Measurements from ENCODE around the gene RAP1GAP. TPM values are rescaled to one million over a fixed set of nuclear protein-coding genes. Genes with fewer than 3 reads are reported as not detected.
"Not testable (repeated sequence)": the region's sequence is repeated elsewhere in the genome, so short reads cannot be mapped to it uniquely, and the experiment has no call there.

The RAP1GAP gene
- total RNA-seq, 2 donors from 2014 or later = 1.2 to 2.4 TPM

DNA sequence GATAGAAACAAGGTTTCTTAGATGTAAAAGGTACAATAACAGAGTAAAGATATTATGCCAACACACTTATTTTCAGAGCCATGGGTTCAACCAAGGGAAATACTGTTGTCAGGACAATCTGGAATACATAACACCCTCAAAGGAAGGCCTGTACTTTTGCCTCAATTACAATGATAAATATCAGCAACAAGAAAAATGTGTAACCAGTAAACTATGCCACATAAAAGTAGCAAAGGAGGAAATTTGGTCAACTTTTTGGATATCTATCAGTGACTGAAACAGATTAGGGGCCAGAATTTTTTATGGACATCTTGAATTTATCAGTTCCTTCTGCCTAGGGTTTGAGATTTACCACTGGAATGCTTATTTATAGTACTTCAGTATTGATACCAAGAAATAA, 24.6 kb upstream of the RAP1GAP start:
- DNase-seq (no peak), ATAC-seq (replicated peaks in 1 of 2) (no peak)
- Mint-ChIP-seq H3K9me3 (no peaks in the 10 kb centered on the region), H3K27me3 (ENCODE audit: low read depth) (no peaks in the 10 kb centered on the region), H3K4me1 (ENCODE audit: low read depth) (peaks cover 9% of the 10 kb centered on the region), H3K36me3 (ENCODE audit: insufficient read depth in 2 of 2) (peaks cover 4 to 26% of the 10 kb centered on the region in 2 donors), H3K4me3 (no peak overlapping the region), H3K27ac (no peak overlapping the region)

DNA sequence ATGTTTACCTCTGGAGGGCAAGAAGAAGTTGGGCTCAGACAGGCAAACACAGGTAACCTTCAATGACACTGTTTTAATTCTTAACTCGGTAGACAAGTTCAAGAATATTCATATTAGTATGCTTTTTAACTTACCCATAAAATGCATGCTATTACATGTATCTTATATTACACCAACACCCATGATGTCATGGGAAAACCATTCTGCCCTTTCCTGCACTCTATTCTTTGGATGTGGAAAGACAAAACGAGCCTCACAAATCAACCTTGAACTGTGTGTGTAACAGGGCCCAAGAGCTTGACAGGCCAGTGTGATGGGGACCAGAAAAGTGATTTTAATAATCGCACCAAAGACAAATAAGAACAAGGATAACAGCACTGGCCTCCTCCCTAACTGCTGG, 22.6 kb upstream of the RAP1GAP start:
- no peak for ATAC-seq (replicated peaks in 1 of 2)
- H3K36me3 Mint-ChIP-seq (ENCODE audit: insufficient read depth in 2 of 2) = peaks cover 7 to 35% of the 10 kb centered on the region in 2 donors
- no peak for DNase-seq
- H3K4me1 Mint-ChIP-seq (ENCODE audit: low read depth) = no peaks in the 10 kb centered on the region
- H3K27me3 Mint-ChIP-seq (ENCODE audit: low read depth) = no peaks in the 10 kb centered on the region
- H3K4me3 Mint-ChIP-seq = no peak overlapping the region
- no peak overlapping the region for H3K27ac Mint-ChIP-seq
- no peaks in the 10 kb centered on the region for H3K9me3 Mint-ChIP-seq

DNA sequence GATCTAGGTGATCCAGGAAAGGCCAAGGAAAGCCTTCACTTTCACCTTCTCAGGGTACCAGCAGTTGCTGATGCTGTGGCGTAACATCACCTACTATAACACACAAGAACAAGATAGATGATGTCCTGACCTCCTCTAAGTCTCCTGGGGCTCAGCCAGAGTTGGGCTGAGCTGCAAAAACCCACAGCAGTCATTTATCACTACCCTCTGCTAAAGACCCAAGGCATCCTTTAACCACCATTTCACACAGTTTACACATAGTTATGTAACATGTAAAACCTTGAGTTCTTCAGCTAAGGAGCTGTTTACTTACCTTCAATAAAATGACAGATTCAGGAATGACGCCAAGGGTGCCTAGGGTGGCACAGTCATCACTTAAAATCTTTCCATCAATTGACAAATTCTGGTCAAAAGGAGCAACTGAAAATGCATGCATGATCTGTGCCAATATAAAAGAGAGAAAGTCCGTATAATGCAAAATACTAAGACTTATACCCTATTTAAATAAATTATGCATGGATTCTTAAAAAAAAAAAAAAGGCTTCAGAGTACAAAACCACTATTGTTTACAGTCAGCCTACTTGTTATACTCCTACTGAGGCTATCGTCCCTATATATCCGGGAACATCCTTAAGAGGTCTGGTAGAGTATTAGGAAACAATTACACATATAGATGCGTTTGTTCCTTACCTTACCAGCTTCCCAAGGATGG, 20.7 kb upstream of the RAP1GAP start:
- H3K36me3 Mint-ChIP-seq (ENCODE audit: insufficient read depth in 2 of 2) = peaks cover 11 to 36% of the 10 kb centered on the region in 2 donors

DNA sequence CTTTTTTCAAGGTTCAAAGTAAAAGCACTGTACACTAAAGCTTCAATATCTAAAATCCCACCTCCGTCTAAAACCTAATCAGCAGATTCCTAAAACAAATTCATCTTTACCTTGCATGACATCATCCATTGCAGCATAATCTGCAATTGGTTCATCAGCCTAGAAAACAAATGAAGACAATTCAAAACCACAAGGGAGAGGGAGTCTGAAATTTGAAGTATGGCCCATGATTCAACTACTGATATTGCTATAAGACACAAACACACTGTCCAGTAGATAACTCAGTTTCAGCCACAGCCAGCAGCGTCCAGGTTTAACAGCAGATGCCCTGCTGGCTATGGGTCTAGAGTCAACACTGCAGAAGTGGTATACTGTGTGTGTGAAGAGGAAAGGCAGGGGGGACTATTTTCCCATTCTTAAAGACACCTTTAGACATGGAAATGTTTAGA, 17.9 kb upstream of the RAP1GAP start:
- Mint-ChIP-seq H3K36me3 (ENCODE audit: insufficient read depth in 2 of 2) (peaks cover 12 to 30% of the 10 kb centered on the region in 2 donors), H3K27ac (peak overlapping the region; percentile 72), H3K4me3 (no peak overlapping the region), H3K9me3 (no peaks in the 10 kb centered on the region), H3K27me3 (ENCODE audit: low read depth) (no peaks in the 10 kb centered on the region), H3K4me1 (ENCODE audit: low read depth) (no peaks in the 10 kb centered on the region)
- DNase-seq (no peak), ATAC-seq (replicated peaks in 1 of 2) (no peak)

More for the DNA sequence above, 20.7 kb upstream of the RAP1GAP start:
- Mint-ChIP-seq H3K4me3 (no peak overlapping the region), H3K9me3 (no peaks in the 10 kb centered on the region), H3K27ac (no peak overlapping the region), H3K27me3 (ENCODE audit: low read depth) (no peaks in the 10 kb centered on the region), H3K4me1 (ENCODE audit: low read depth) (no peaks in the 10 kb centered on the region)
- ATAC-seq (replicated peaks in 1 of 2) (no peak), DNase-seq (no peak)

DNA sequence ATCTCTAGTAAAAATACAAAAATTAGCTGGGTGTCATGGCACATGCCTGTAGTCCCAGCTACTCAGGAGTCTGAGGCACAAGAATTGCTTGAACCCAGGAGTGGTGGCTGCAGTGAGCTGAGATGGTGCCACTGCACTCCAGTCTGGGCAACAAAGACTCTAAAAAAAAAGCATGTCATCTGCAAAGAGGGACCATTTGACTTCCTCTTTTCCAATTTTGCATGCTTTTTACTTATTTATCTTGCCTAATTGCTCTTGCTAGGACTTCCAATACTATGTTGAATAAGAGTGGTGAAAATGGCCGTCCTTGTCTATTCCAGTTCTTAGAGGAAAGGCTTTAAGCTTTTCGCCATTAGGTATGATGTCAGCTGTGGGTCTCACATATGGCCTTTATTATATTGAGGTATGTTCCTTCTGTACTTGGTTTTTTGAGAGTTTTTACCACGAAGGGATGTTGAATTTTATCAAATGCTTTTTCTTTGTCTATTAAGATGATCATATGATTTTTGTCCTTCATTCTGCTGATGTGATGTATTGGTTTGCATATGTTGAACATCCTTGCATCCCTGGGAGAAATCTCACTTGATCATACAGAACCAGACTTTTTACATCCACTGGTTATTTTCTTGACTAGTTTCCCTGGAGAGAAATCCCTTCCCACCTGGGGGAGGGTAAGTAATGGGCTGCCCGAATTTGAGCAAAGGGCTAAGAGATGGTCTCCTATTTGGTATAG, 17.0 kb upstream of the RAP1GAP start:
- Mint-ChIP-seq H3K9me3 (no peaks in the 10 kb centered on the region), H3K4me1 (ENCODE audit: low read depth) (no peaks in the 10 kb centered on the region), H3K36me3 (ENCODE audit: insufficient read depth in 2 of 2) (peaks cover 16 to 27% of the 10 kb centered on the region in 2 donors), H3K4me3 (no peak overlapping the region), H3K27me3 (ENCODE audit: low read depth) (no peaks in the 10 kb centered on the region), H3K27ac (peak overlapping the region; percentile 62)
- no peak for DNase-seq
- ATAC-seq (replicated peaks in 1 of 2) = no peak

DNA sequence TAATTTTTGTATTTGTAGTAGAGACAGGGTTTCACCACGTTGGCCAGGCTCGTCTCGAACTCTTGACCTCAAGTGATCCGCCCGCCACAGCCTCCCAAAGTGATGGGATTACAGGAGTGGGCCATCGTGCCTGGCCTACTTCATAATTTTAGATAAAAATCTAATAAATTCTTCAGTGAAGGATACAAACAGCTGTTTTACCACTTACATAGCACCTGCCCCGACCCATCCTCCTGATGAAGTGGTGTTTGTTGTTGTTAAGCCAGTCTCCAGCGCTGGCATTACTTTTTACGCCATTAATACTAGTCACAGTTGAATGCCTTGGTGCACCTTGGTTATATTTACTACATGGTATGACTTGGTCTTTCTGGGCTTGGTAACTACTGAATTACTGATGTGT, 12.3 kb upstream of the RAP1GAP start:
- Mint-ChIP-seq H3K9me3 (no peaks in the 10 kb centered on the region), H3K27me3 (ENCODE audit: low read depth) (no peaks in the 10 kb centered on the region), H3K27ac (no peak overlapping the region), H3K4me3 (no peak overlapping the region), H3K36me3 (ENCODE audit: insufficient read depth in 2 of 2) (peaks cover 12 to 18% of the 10 kb centered on the region in 2 donors), H3K4me1 (ENCODE audit: low read depth) (no peaks in the 10 kb centered on the region)
- ATAC-seq (replicated peaks in 1 of 2) (no peak), DNase-seq (no peak)

DNA sequence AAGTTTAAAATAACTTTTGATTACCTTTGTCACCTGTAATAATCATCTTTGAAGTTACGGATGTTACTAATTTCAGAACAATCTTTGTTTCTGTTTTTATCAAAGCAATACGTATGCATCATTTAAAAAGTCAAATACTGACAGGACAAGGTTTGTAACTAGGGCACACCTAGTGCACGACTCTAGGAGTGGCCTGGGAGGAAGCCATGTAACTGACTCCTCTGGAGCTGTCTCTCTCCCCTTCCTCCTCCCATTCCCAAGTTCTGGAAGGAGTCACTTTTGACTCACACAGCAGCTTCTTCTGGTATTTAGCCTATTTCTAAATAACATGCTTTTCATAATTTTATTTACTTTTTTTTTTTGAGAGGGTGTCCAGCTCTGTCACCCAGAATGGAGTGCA, 11.8 kb upstream of the RAP1GAP start:
- no peak overlapping the region for H3K27ac Mint-ChIP-seq
- no peak overlapping the region for H3K4me3 Mint-ChIP-seq
- peak in 1 of 2 donors; percentile 53 for ATAC-seq (replicated peaks in 1 of 2)
- H3K4me1 Mint-ChIP-seq (ENCODE audit: low read depth) = no peaks in the 10 kb centered on the region
- DNase-seq = no peak
- H3K27me3 Mint-ChIP-seq (ENCODE audit: low read depth) = no peaks in the 10 kb centered on the region
- peaks cover 9 to 13% of the 10 kb centered on the region in 2 donors for H3K36me3 Mint-ChIP-seq (ENCODE audit: insufficient read depth in 2 of 2)
- H3K9me3 Mint-ChIP-seq = no peaks in the 10 kb centered on the region

DNA sequence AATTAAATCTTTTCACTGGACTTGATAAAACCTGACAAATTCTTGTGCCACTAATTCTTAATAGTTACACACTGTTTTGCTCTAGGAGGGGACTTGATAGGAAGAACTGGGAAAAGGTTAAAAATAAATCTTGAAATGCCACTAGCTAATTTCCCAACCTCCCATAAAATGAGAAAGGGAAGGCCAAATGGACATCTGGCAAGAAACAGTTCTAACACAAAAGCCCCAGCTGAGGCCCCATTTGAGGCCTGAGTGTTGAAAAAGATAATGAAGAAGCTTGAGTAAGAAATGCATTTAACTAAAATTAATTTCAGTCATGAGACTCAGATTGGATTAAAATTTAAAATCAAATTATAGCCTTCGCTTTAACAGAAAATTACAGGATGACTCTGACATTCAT, 11.2 kb upstream of the RAP1GAP start:
- Mint-ChIP-seq H3K4me1 (ENCODE audit: low read depth) (no peaks in the 10 kb centered on the region), H3K4me3 (no peak overlapping the region), H3K36me3 (ENCODE audit: insufficient read depth in 2 of 2) (peaks cover 9 to 11% of the 10 kb centered on the region in 2 donors), H3K27me3 (ENCODE audit: low read depth) (no peaks in the 10 kb centered on the region), H3K9me3 (no peaks in the 10 kb centered on the region), H3K27ac (peak overlapping the region; percentile 63)
- no peak for ATAC-seq (replicated peaks in 1 of 2)
- DNase-seq = no peak

DNA sequence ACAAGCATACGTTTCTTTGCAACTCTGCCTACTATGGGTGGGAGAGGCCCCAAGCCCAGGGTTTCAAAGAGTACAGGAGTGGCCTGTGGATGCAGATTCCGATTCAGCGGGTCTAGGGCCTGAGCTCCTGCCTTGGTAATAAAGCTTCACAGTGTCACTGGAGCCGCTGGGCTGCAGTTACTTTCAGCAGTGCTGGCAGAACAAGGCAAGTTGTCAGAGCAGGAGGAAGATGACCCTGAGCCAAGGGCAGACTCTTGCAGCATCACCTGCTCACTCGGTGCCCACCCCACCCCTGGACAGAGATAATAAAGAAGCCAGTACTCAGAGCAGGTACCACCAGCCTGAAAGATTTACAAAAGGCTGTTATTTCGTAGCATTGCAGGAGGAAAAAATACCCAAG, 8.0 kb upstream of the RAP1GAP start:
- no peak for DNase-seq
- Mint-ChIP-seq H3K36me3 (ENCODE audit: insufficient read depth in 2 of 2) (peaks cover 6 to 7% of the 10 kb centered on the region in 2 donors), H3K27ac (no peak overlapping the region), H3K4me3 (no peak overlapping the region), H3K27me3 (ENCODE audit: low read depth) (no peaks in the 10 kb centered on the region), H3K4me1 (ENCODE audit: low read depth) (no peaks in the 10 kb centered on the region), H3K9me3 (no peaks in the 10 kb centered on the region)
- ATAC-seq (replicated peaks in 1 of 2) = no peak

DNA sequence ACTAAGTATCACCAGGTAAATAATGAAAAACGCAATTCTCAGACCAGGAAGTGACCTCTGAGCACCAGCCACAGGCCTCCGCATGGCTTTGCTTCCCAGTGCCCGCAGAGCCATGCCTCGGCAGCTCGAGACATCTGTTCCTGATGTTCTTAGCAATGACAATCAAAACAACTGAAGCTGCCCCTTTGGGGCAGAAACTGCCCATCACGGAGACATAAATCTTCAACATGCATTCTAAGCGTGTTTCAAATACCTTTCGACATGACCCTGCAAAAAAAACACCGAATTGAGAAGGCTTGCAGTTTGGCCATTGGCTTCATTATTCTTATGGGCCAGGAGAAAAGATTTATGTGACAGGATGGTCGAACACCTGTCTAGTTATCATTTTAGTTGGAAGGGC, 5.8 kb upstream of the RAP1GAP start:
- no peaks in the 10 kb centered on the region for H3K4me1 Mint-ChIP-seq (ENCODE audit: low read depth)
- H3K36me3 Mint-ChIP-seq (ENCODE audit: insufficient read depth in 2 of 2) = peaks cover 2 to 6% of the 10 kb centered on the region in 2 donors
- H3K9me3 Mint-ChIP-seq = no peaks in the 10 kb centered on the region
- H3K4me3 Mint-ChIP-seq = no peak overlapping the region
- H3K27ac Mint-ChIP-seq = no peak overlapping the region
- DNase-seq = no peak
- no peak for ATAC-seq (replicated peaks in 1 of 2)
- H3K27me3 Mint-ChIP-seq (ENCODE audit: low read depth) = no peaks in the 10 kb centered on the region

DNA sequence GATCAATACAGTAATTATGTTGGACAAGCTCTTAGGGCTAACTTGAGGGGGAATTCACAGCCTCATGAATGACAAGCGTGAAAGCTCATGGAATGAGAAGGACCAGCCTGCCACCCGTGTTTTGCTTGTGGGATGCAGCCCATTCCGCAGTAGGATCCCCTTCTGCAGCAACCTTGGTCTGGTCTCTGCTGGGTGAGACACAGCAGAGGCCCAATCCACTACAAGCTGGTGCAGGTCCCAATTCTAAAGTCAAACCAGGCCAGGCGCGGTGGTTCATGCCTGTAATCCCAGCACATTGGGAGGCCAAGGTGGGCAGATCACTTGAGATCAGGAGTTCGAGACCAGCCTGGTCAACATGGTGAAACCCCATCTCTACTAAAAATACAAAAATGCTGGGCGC, 4.7 kb upstream of the RAP1GAP start:
- not testable (repeated sequence) for H3K27ac Mint-ChIP-seq; DNase-seq; H3K36me3 Mint-ChIP-seq (ENCODE audit: insufficient read depth in 2 of 2); ATAC-seq (replicated peaks in 1 of 2); H3K4me1 Mint-ChIP-seq (ENCODE audit: low read depth); H3K27me3 Mint-ChIP-seq (ENCODE audit: low read depth); H3K4me3 Mint-ChIP-seq; H3K9me3 Mint-ChIP-seq

DNA sequence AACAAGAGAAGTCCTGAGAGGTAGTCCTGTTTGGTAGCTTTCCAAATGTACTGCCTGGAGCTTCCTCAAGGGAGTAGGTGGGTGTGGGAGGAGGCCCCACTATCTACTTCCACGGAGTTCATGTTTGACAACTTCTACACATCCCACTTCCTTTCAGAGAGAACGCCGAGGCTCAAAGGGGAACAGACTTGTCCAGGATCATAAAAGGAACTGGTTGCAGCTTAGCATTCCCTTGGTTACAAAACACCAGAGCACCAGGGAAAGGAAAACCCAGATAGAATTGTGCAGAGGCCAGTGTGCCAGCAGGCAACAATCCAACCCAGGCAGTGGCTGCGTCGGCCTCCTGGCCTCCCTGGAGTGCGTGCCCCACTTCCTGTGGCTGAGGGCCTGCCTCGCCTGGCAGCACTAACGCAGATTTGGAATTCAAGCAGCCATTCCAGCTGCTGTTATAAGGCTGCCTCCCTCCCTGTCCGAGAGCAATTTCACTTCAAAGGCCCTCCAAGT, 4.2 kb upstream of the RAP1GAP start:
- H3K9me3 Mint-ChIP-seq = no peaks in the 10 kb centered on the region
- no peak overlapping the region for H3K27ac Mint-ChIP-seq
- ATAC-seq (replicated peaks in 1 of 2) (no peak), DNase-seq (no peak)
- H3K4me1 Mint-ChIP-seq (ENCODE audit: low read depth) = no peaks in the 10 kb centered on the region
- H3K4me3 Mint-ChIP-seq = no peak overlapping the region
- peaks cover 2% of the 10 kb centered on the region for H3K27me3 Mint-ChIP-seq (ENCODE audit: low read depth)
- no peaks in the 10 kb centered on the region for H3K36me3 Mint-ChIP-seq (ENCODE audit: insufficient read depth in 2 of 2)

DNA sequence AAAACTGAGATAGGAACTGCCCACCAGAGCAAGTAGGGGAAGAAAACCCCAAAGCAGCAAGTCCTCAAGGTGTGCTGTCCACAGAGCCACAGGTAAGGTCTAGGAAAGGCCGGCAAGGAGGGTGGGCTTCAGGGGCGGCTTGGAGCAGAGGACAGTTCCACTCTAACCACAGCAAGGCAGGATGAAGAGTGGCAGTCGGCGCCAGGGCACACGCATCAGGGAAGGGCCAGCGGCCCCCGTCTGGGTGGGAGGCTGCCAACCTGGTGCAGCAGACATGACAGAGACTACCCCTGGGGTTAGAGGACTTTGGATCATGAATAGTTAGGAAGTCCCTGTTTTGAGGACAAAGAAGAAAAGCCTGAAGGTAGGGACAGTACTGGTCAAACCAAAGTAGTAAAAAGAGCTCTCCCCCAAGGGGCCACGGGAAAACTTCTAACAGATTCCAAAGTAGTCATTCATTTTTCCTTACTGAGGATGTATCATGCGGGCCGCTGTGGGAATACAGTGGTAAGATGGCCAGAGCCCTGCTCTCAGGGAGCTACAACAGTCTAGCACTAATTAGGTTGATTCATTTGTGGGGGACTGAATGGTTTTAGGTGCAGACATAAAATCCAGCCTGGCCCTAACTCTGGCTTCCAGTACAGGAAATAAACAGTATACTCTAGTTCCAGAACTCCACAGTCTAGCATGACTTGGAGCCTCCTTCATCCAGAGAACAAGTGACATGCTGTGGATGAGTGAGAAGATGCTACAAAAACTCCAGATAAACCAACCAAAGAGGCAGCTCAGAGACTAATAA, 3.5 kb upstream of the RAP1GAP start:
- Mint-ChIP-seq H3K27me3 (ENCODE audit: low read depth) (peaks cover 8% of the 10 kb centered on the region), H3K4me1 (ENCODE audit: low read depth) (no peaks in the 10 kb centered on the region), H3K4me3 (no peak overlapping the region), H3K9me3 (no peaks in the 10 kb centered on the region), H3K27ac (no peak overlapping the region), H3K36me3 (ENCODE audit: insufficient read depth in 2 of 2) (no peaks in the 10 kb centered on the region)
- no peak for DNase-seq
- ATAC-seq (replicated peaks in 1 of 2) = no peak

Data from activated T-cell treated with anti-CD3 and anti-CD28 coated beads, Interleukin-2, amount 50 U/mL, for 72 hours (primary cell).